ENCODE measurements around the gene ERCC6L2. TPM values are rescaled to one million over a fixed set of nuclear protein-coding genes. Genes with fewer than 3 reads are reported as not detected.

Gene ERCC6L2
- total and polyA plus RNA-seq, 9 of the 15 experiments (the other 6 are each of a cell fraction or from before 2014, with no cell fraction given), result 7.8 to 42.8 (median 23.6) TPM

DNA sequence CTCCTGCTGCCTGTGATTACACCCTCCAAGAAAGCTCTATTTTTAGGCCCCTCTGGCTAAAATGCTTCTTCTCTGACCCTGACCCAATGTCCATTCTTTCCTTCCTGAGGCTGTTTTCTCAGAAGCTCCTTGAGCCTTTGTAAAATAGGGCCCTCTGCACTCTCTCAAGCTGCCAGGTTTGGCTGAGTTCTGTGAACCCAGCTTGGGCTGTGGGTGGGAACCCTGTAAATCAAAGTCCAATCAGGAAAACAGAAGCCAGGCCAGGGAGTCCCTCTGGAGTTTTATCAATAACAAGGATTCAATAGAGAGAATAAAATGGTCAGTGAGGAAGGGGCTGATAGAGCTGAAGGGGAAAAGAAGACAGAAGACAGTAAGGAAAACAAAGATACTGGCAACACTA is 43.7 kb upstream of the ERCC6L2 start (continued):
- TF ChIP-seq REST (IDR thresholded peaks at IDR 0.05; ENCODE audit: borderline replicate concordance) (no peak), REST (CRISPR knock-in tag; IDR thresholded peaks at IDR 0.05; ENCODE audit: low read depth) (no peak), POU5F1 (IDR thresholded peaks at IDR 0.05; ENCODE audit: borderline replicate concordance, low read depth, low read length, partially characterized antibody) (no peak), ZMIZ1 (IDR thresholded peaks at IDR 0.05; ENCODE audit: low read depth in 2 of 2, low read length in 2 of 2) (no peak), RBM17 (IDR thresholded peaks at IDR 0.05; ENCODE audit: borderline replicate concordance, low read depth, low read length) (no peak)

Data from K562 (cell line).